Measurements from ENCODE around the gene USP48.

DNA sequence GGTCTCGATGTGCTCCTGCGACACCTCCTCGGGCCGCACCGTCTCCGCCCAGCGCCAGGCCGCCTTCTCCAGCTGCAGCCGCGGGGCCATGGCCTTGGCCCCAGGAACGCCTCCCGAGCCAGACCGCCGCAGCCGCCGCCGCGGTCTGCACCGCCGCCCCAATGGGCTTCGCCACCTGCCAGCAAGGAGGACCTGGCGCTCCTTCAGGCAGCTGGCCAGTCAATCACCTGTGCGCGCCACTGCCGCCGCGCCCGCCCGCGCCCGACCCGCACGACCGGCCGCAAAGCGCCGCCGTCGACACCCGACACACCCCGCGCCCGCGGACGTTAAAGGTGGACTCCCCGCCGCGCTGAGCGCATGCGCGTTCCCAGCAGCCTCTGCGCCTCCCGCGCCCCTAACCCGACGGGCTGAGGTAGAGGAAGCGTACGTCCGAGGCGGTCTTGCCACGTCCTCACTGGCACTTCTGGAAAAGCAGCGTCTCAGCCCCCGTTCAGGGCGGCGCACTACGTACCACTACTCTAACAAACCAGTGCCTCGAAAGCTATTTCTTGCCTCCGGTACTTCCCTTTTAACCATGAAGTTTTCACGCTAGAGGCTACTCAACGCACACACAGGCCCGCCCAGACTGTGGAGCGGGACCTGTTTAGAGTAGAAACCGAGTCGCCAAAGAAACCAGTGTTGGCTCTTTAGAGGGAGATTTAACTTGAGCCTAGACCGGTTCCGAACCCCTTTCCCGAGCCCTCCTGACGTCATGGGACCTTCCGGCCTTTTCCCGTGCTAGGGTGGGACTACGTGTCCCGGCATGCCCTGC, at the start of gene USP48:
- peak; percentile 98 to 100 (median 99) for TF ChIP-seq POLR2AphosphoS5 (IDR thresholded peaks at IDR 0.05)
- TF ChIP-seq POLR2A (IDR thresholded peaks at IDR 0.05): peak; percentile 97
- TF ChIP-seq, protein P1, sequence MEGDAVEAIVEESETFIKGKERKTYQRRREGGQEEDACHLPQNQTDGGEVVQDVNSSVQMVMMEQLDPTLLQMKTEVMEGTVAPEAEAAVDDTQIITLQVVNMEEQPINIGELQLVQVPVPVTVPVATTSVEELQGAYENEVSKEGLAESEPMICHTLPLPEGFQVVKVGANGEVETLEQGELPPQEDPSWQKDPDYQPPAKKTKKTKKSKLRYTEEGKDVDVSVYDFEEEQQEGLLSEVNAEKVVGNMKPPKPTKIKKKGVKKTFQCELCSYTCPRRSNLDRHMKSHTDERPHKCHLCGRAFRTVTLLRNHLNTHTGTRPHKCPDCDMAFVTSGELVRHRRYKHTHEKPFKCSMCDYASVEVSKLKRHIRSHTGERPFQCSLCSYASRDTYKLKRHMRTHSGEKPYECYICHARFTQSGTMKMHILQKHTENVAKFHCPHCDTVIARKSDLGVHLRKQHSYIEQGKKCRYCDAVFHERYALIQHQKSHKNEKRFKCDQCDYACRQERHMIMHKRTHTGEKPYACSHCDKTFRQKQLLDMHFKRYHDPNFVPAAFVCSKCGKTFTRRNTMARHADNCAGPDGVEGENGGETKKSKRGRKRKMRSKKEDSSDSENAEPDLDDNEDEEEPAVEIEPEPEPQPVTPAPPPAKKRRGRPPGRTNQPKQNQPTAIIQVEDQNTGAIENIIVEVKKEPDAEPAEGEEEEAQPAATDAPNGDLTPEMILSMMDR (IDR thresholded peaks at IDR 0.05): peak in 1 of 3 donors; percentile 20

Data from breast epithelium (tissue), 3 donors.